Body of pancreas (tissue), 4 donors: ENCODE data around the gene RREB1. TPM values are rescaled to one million over a fixed set of nuclear protein-coding genes. Genes with fewer than 3 reads are reported as not detected.
A peak's percentile ranks its signal among the peaks of the same experiment; 100 is the strongest.

Experiments used
- ATAC-seq: fragments of 150-250 bp; one replicate; pipeline ENCODE4 v1.9.1; 2016
- DNase-seq, 4 donors: peaks; one replicate each; pipeline ENCODE4 v3.0.0-alpha.2; 2019
- H3K27ac ChIP-seq, 4 donors: fragments of 200-600 bp; sonication (generic); 1 replicate in 3 of 4; 2 replicates in 1 of 4; pipeline versions ENCODE4 v1.5.1 to v1.6.1; 2016 to 2019; ENCODE audit warnings: mild to moderate bottlenecking in 1 of 4, mixed read lengths in 1 of 4, moderate library complexity in 1 of 4
- H3K27me3 ChIP-seq, 2 donors: fragments of 200-600 bp; sonication (generic); one replicate each; pipeline ENCODE4 v1.6.0; 2016; ENCODE audit warnings: mild to moderate bottlenecking in 1 of 2
- H3K36me3 ChIP-seq, 2 donors: fragments of 200-600 bp; sonication (generic); replicated peaks in 1 of 2; 2 replicates each; pipeline ENCODE4 v1.5.1; 2016; ENCODE audit warnings: low read depth in 2 of 2; ENCODE audit not compliant: insufficient read depth in 1 of 2
- H3K4me1 ChIP-seq: fragments of 200-600 bp; sonication (generic); one replicate; pipeline ENCODE4 v1.6.0; 2016
- H3K4me3 ChIP-seq, 2 donors: fragments of 200-600 bp; sonication (generic); 1 replicate in 1 of 2; 2 replicates in 1 of 2; pipeline ENCODE4 v1.5.1; 2016 to 2019
- H3K9me3 ChIP-seq, 3 donors: fragments of 200-600 bp; sonication (generic); 1 replicate in 2 of 3; 2 replicates in 1 of 3; pipeline ENCODE4 v1.5.1; 2016
- CTCF ChIP-seq, 7 experiments: fragments of 450-650 bp in 4 of 7; fragments of 200-600 bp in 3 of 7; sonication (generic) in 3 of 7; IDR thresholded peaks; one replicate each; pipeline ENCODE4 v1.5.1; 2016 to 2019; ENCODE audit warnings: antibody characterized with exemption in 7 of 7
- POLR2A ChIP-seq, 3 donors: fragments of 450-650 bp; IDR thresholded peaks; one replicate each; pipeline ENCODE4 v1.6.1; 2016; ENCODE audit warnings: antibody characterized with exemption in 3 of 3, mild to moderate bottlenecking in 2 of 3
- WGBS, 2 donors: methylation state at CpG; one replicate each; pipeline ENCODE4 v1.1.5; 2017; 5-methylcytosine and 5-hydroxymethylcytosine counted together
- intact Hi-C: fragments of 100-400 bp; cut with DNase I; formaldehyde crosslinking; loops from one replicate; pipeline ENCODE4 v1.15.1; 2023
- total RNA-seq, 2 donors: library from RNA; depleted of rRNA; stranded (reverse); fragments of >200 nt; gene quantifications; one replicate each; pipeline ENCODE4 v1.1.0, GENCODE V29; 2016

RREB1 gene
- total RNA-seq, 2 donors from 2014 or later: 33.5 to 44.8 TPM

GRCh38 chr6:7112171-7112570 lies 4.4 kb downstream of the RREB1 start:
- intact Hi-C loops: no loop called here
- Histone ChIP-seq H3K27ac (peak overlapping the region in 3 of 4 donors; percentile 59 to 78 (median 67)), H3K4me3 (no peak overlapping the region), H3K27me3 (no peaks in the 10 kb centered on the region), H3K4me1 (peaks cover 55% of the 10 kb centered on the region), H3K36me3 (no peaks in the 10 kb centered on the region), H3K9me3 (no peaks in the 10 kb centered on the region)
- no peak for TF ChIP-seq CTCF (IDR thresholded peaks at IDR 0.05)
- no peak for TF ChIP-seq POLR2A (IDR thresholded peaks at IDR 0.05)
- no peak for ATAC-seq
- no peak for DNase-seq

DNA sequence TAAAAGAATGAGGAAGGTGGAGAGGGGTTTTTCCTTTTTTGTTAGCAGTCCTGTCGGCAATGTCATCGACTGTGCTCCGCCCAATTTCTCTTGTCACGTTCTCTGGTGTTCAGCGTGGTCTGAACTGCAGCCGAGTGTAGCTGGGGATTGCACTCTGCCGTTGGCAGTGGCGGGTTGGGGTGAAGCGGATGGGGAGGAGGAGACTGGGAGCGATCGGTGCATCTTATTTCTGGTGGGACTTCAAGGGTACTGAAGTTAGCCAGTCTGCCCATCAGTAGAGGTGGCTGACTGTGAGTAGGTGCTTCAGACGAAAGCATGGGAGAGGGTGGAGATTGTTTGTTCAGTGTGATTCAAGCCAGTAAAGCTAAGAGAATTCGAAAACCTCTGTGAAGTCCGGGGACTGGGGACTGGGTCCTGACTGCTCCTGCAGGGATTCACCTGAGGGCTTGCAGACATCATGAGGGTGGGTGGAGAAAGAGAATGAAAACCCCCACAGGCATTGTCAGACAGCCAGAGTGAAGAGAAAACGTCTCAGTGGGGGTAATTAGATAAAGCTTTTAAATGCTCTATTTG lies 5.1 kb downstream of the RREB1 start:
- no peak overlapping the region for H3K4me3 ChIP-seq
- WGBS, 2 donors: 9 to 16% methylated on average over 13 to 15 of the region's 15 CpGs
- no peaks in the 10 kb centered on the region for H3K36me3 ChIP-seq
- no peak for TF ChIP-seq CTCF (IDR thresholded peaks at IDR 0.05)
- peak in 1 of 3 donors; percentile 55 for TF ChIP-seq POLR2A (IDR thresholded peaks at IDR 0.05)
- peak overlapping the region in 3 of 4 donors; percentile 59 to 78 (median 67) for H3K27ac ChIP-seq
- DNase-seq: peak; percentile 37 to 57 (median 47)
- ATAC-seq: peak; percentile 30
- peaks cover 54% of the 10 kb centered on the region for H3K4me1 ChIP-seq
- H3K9me3 ChIP-seq: no peaks in the 10 kb centered on the region
- no peaks in the 10 kb centered on the region for H3K27me3 ChIP-seq
- intact Hi-C loops: no loop called here

DNA sequence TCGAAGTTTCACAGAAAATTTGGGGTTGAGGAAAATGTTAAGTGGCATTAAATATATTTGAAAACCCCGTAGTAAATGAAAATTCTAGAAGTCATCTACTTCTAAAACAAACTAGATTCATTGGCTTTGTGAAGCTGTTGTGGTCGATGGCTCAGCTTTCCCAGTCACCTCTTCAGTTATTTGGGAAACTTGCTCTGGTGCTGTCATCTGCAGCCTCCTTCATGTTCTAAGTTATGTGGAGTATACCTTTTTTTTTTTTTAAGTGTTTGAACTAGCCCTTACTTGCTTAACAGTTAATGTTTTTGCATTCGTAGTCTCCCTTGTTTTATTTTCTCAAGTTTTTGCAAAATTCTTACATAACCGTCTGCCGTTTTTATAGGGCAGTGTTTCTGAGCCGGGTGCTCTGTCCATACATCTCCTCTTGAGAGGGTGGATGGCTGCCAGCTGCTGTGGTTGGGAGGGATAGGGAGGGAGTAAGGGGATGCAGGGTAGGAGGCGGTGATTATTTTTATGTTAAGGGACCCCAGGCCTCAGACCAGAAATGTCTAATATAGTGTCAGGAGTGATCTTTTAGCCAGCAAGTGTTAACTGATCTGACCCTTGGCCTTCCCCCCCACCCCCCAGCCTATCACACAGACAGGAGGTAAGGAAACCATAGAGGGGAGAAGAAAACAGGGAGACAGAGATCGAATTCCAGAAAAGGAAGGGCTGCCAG lies 7.1 kb downstream of the RREB1 start:
- ATAC-seq (no peak), DNase-seq (no peak)
- H3K9me3 ChIP-seq: no peaks in the 10 kb centered on the region
- intact Hi-C loops: no loop called here
- TF ChIP-seq CTCF (IDR thresholded peaks at IDR 0.05) (no peak), POLR2A (IDR thresholded peaks at IDR 0.05) (no peak)
- no peaks in the 10 kb centered on the region for H3K36me3 ChIP-seq
- 68 to 75% methylated on average over 9 of the region's 9 CpGs for whole genome bisulfite sequencing, 2 donors
- H3K4me1 ChIP-seq: peaks cover 47% of the 10 kb centered on the region
- no peak overlapping the region for H3K4me3 ChIP-seq
- H3K27ac ChIP-seq: peak overlapping the region in 2 of 4 donors; percentile 56 to 78
- no peaks in the 10 kb centered on the region for H3K27me3 ChIP-seq

- no peak for ATAC-seq
- 68% methylated on average over 14 to 15 of the region's 15 CpGs for WGBS, 2 donors
- no peak for DNase-seq
- Histone ChIP-seq H3K9me3 (no peaks in the 10 kb centered on the region), H3K27me3 (no peaks in the 10 kb centered on the region), H3K4me1 (peaks cover 40% of the 10 kb centered on the region), H3K4me3 (no peak overlapping the region), H3K27ac (peak overlapping the region in 3 of 4 donors; percentile 13 to 78 (median 56)), H3K36me3 (no peaks in the 10 kb centered on the region)
- no peak for TF ChIP-seq CTCF (IDR thresholded peaks at IDR 0.05)
- TF ChIP-seq POLR2A (IDR thresholded peaks at IDR 0.05): no peak
- intact Hi-C loops: no loop called here
Measured at GRCh38 chr6:7115543-7116231, 7.9 kb downstream of the RREB1 start.
